ENCODE measurements around the gene MACROD1.
A peak's percentile ranks its signal among the peaks of the same experiment; 100 is the strongest.

MACROD1 gene

DNA sequence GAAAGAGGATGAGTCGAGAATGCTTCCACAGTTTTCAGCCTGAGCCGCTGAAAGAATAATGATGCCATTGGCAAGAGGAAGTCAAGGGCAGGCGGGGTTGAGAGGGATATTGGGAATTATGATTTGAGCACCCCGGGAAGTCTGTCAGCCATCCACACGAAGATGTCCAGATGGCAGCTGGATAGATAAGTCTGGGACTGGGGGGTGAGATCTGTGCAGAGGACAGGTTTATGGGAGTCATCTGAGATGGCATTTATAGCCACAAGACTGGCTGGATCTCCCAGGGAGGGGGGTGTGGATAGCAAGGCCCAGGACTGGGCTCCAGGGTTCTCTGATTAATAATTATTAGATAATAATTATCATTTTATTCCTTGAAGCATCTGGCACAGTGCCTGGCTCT, 15.0 kb upstream of the MACROD1 start:
- H3K4me1 Mint-ChIP-seq = peaks cover 34% of the 10 kb centered on the region
- H3K9me3 Mint-ChIP-seq = no peaks in the 10 kb centered on the region
- H3K27ac Mint-ChIP-seq = peak overlapping the region; percentile 15 to 91 (median 90)
- H3K27me3 Mint-ChIP-seq (ENCODE audit: low read depth) = peaks cover 4% of the 10 kb centered on the region
- H3K36me3 Mint-ChIP-seq (ENCODE audit: low read depth) = peaks cover 4% of the 10 kb centered on the region
- peak overlapping the region in 2 of 3 experiments; percentile 20 to 79 for H3K4me3 Mint-ChIP-seq
- TF ChIP-seq, protein P1, sequence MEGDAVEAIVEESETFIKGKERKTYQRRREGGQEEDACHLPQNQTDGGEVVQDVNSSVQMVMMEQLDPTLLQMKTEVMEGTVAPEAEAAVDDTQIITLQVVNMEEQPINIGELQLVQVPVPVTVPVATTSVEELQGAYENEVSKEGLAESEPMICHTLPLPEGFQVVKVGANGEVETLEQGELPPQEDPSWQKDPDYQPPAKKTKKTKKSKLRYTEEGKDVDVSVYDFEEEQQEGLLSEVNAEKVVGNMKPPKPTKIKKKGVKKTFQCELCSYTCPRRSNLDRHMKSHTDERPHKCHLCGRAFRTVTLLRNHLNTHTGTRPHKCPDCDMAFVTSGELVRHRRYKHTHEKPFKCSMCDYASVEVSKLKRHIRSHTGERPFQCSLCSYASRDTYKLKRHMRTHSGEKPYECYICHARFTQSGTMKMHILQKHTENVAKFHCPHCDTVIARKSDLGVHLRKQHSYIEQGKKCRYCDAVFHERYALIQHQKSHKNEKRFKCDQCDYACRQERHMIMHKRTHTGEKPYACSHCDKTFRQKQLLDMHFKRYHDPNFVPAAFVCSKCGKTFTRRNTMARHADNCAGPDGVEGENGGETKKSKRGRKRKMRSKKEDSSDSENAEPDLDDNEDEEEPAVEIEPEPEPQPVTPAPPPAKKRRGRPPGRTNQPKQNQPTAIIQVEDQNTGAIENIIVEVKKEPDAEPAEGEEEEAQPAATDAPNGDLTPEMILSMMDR (IDR thresholded peaks at IDR 0.05; ENCODE audit: unreplicated experiment in 3 of 3) = no peak

GRCh38 chr11:64178951-64179639, 13.2 kb upstream of the MACROD1 start:
- no peak overlapping the region for H3K4me3 Mint-ChIP-seq
- H3K4me1 Mint-ChIP-seq = peaks cover 27% of the 10 kb centered on the region
- H3K27ac Mint-ChIP-seq = no peak overlapping the region
- TF ChIP-seq, protein P1 (IDR thresholded peaks at IDR 0.05; ENCODE audit: unreplicated experiment in 3 of 3) = no peak
- peaks cover 7% of the 10 kb centered on the region for H3K36me3 Mint-ChIP-seq (ENCODE audit: low read depth)
- peaks cover 4% of the 10 kb centered on the region for H3K27me3 Mint-ChIP-seq (ENCODE audit: low read depth)
- peaks cover 2% of the 10 kb centered on the region for H3K9me3 Mint-ChIP-seq

DNA sequence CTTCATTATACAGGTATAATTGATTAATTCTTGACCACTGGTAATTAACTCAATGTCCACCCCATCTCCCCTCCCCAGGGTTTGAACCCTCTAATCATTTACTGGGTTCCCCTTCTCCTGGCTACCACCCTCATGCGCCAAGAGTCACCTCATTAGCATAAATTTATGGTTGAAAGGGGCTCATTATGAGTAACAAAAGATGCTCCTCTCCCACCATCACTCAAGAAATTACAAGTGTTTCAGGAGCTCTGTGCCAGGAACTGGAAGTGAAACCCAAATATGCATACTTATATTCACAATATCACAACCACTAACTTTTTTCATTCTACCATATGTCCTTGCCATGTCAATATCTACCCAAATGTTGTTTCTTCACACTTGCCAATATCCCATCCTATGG, 12.3 kb upstream of the MACROD1 start:
- H3K4me3 Mint-ChIP-seq = no peak overlapping the region
- H3K9me3 Mint-ChIP-seq = peaks cover 6% of the 10 kb centered on the region
- TF ChIP-seq, protein P1 (IDR thresholded peaks at IDR 0.05; ENCODE audit: unreplicated experiment in 3 of 3) = no peak

DNA sequence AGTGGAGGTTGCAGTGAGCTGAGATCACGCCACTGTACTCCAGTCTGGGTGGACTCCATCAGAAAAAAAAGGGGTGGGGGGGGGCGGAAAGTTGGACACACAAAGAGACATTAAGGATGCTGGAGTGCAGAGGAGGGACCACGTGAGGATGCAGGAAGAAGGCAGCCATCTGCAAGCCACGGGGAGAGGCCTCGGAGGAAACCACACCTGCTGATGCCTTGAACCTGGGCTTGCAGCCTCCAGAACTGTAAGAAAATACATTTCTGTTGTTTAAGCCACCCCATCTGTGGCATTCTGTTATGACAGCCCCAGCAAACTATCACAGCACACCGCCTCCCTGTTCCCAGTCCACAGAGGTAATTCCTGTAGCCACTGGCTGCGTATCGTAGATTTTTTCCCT, 10.8 kb upstream of the MACROD1 start:
- Mint-ChIP-seq H3K36me3 (ENCODE audit: low read depth) (peaks cover 14% of the 10 kb centered on the region), H3K9me3 (peaks cover 6% of the 10 kb centered on the region), H3K27me3 (ENCODE audit: low read depth) (peaks cover 3% of the 10 kb centered on the region), H3K27ac (no peak overlapping the region), H3K4me1 (peaks cover 14% of the 10 kb centered on the region), H3K4me3 (no peak overlapping the region)
- TF ChIP-seq, protein P1 (IDR thresholded peaks at IDR 0.05; ENCODE audit: unreplicated experiment in 3 of 3) = no peak

More for the DNA sequence above, 12.3 kb upstream of the MACROD1 start:
- peaks cover 14% of the 10 kb centered on the region for H3K36me3 Mint-ChIP-seq (ENCODE audit: low read depth)
- H3K27me3 Mint-ChIP-seq (ENCODE audit: low read depth) = peaks cover 4% of the 10 kb centered on the region
- no peak overlapping the region for H3K27ac Mint-ChIP-seq
- peaks cover 23% of the 10 kb centered on the region for H3K4me1 Mint-ChIP-seq

DNA sequence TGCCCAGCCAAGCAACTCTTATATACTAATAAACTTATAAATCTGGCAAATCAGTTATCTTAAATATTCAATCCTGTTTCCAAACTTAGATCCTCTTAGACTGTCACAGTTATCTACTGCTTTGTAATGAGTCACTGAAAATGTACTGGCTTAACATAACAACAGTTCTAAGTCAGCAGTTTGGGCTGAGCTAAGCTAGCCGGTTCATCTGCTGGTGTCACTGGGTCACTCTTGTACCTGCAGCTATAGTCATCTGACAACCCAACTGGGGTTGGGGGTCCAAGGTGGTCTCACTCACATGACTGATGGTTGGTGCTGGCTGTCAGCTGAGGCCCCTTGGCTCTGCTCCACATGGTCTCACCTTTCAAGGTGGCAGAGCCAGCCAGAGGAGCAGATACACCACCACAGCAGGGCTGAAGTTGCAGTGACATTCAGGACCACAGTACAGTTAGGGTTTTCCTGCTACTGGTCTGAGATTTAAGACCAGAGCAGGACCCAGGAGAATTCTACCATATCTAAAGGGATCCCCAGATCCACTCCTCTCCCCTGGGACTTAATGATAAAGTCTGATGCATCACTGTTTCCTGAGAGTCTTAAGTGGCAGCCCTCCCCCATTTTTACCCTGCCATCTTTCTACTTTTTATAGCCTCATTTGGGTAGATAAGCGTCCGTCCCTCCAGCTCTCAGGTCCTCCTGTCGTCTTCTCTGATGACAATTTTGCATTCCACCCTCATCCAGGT, 7.9 kb upstream of the MACROD1 start:
- Mint-ChIP-seq H3K9me3 (peaks cover 9% of the 10 kb centered on the region), H3K4me1 (no peaks in the 10 kb centered on the region), H3K27me3 (ENCODE audit: low read depth) (no peaks in the 10 kb centered on the region), H3K4me3 (no peak overlapping the region), H3K36me3 (ENCODE audit: low read depth) (peaks cover 19% of the 10 kb centered on the region), H3K27ac (no peak overlapping the region)
- TF ChIP-seq, protein P1 (IDR thresholded peaks at IDR 0.05; ENCODE audit: unreplicated experiment in 3 of 3) = no peak

All from nephron (organoid).